ENCODE measurements around the gene SEPHS2. TPM values are rescaled to one million over a fixed set of nuclear protein-coding genes. Genes with fewer than 3 reads are reported as not detected.
"Not testable (repeated sequence)": the region's sequence is repeated elsewhere in the genome, so short reads cannot be mapped to it uniquely, and the experiment has no call there.

The SEPHS2 gene
- total RNA-seq, 1 donor from 2014 or later: 9.0 TPM

DNA sequence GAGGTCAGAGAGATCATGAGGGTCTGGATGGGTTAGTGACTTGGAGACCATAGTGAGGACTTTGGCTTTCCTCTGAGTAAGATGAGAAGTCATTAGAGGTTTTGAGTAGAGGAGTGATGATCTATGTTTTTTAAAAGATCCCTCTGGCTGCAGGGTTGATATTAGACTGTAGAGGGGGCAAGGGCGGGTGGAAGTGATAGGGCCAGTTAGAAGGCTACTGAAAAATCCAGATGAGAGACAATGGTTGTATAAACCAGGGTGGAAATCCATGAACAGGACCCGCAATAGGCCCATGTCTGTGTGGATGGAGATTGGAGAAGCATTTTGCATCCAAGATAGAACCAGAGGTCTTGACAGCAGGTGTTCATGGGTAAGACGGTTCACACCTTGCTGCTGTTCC lies 36.7 kb upstream of the SEPHS2 start:
- TF ChIP-seq EZH2 (IDR thresholded peaks at IDR 0.05): no peak
- TF ChIP-seq, protein P1, sequence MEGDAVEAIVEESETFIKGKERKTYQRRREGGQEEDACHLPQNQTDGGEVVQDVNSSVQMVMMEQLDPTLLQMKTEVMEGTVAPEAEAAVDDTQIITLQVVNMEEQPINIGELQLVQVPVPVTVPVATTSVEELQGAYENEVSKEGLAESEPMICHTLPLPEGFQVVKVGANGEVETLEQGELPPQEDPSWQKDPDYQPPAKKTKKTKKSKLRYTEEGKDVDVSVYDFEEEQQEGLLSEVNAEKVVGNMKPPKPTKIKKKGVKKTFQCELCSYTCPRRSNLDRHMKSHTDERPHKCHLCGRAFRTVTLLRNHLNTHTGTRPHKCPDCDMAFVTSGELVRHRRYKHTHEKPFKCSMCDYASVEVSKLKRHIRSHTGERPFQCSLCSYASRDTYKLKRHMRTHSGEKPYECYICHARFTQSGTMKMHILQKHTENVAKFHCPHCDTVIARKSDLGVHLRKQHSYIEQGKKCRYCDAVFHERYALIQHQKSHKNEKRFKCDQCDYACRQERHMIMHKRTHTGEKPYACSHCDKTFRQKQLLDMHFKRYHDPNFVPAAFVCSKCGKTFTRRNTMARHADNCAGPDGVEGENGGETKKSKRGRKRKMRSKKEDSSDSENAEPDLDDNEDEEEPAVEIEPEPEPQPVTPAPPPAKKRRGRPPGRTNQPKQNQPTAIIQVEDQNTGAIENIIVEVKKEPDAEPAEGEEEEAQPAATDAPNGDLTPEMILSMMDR (IDR thresholded peaks at IDR 0.05): peak; percentile 7
- H3K27me3 Mint-ChIP-seq (ENCODE audit: insufficient read depth, low read depth): peaks cover 19% of the 10 kb centered on the region
- no peaks in the 10 kb centered on the region for H3K36me3 Mint-ChIP-seq
- H3K79me2 ChIP-seq (ENCODE audit: low read depth): no peaks in the 10 kb centered on the region
- H2AFZ ChIP-seq (replicated peaks): no peak overlapping the region
- no peak overlapping the region for H3K4me3 Mint-ChIP-seq
- no peak overlapping the region for H3K27ac ChIP-seq
- no peaks in the 10 kb centered on the region for H3K9me3 ChIP-seq (ENCODE audit: low read depth)
- no peaks in the 10 kb centered on the region for H3K9me3 Mint-ChIP-seq
- no peaks in the 10 kb centered on the region for H3K27me3 ChIP-seq
- no peak overlapping the region for H3K27ac Mint-ChIP-seq
- no peak overlapping the region for H3K9ac ChIP-seq
- DNase-seq (ENCODE audit: low spot score): no peak
- no peaks in the 10 kb centered on the region for H3K36me3 ChIP-seq
- no peaks in the 10 kb centered on the region for H3F3A ChIP-seq (ENCODE audit: low read depth)
- H3K4me3 ChIP-seq: no peak overlapping the region
- H4K20me1 ChIP-seq (ENCODE audit: low read depth): no peaks in the 10 kb centered on the region
- H3K4me1 ChIP-seq: no peaks in the 10 kb centered on the region
- peaks cover 2% of the 10 kb centered on the region for H3K4me1 Mint-ChIP-seq
- H3K4me2 ChIP-seq: no peak overlapping the region

DNA sequence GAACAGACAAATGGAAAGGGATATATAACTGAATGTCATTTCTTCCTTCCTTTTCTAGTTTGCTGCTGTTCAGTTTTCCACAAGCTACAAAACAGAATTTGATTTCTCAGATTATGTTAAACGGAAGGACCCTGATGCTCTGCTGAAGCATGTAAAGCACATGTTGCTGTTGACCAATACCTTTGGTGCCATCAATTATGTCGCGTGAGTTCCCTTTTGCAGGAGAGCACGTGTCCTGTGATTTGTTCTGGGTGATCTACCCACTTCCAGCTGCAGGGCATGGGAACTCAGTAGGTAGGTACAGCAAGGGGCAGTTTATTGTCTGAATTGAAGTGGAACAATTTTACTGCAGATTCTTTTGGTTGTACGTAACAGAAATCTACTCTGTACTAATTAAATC lies 35.7 kb upstream of the SEPHS2 start:
- no peaks in the 10 kb centered on the region for H3K36me3 ChIP-seq
- no peaks in the 10 kb centered on the region for H4K20me1 ChIP-seq (ENCODE audit: low read depth)
- H3K9ac ChIP-seq: no peak overlapping the region
- H3K27ac Mint-ChIP-seq: no peak overlapping the region
- H3K27me3 Mint-ChIP-seq (ENCODE audit: insufficient read depth, low read depth): peaks cover 15% of the 10 kb centered on the region
- H3K27ac ChIP-seq: no peak overlapping the region
- no peaks in the 10 kb centered on the region for H3K36me3 Mint-ChIP-seq
- H3K4me1 ChIP-seq: no peaks in the 10 kb centered on the region
- no peaks in the 10 kb centered on the region for H3F3A ChIP-seq (ENCODE audit: low read depth)
- DNase-seq (ENCODE audit: low spot score): no peak
- TF ChIP-seq, protein P1 (IDR thresholded peaks at IDR 0.05): no peak
- TF ChIP-seq EZH2 (IDR thresholded peaks at IDR 0.05) (no peak), EZH2phosphoT487 (IDR thresholded peaks at IDR 0.05) (no peak)
- H3K4me3 ChIP-seq: no peak overlapping the region
- H3K4me3 Mint-ChIP-seq: no peak overlapping the region
- no peak overlapping the region for H3K4me2 ChIP-seq
- H3K79me2 ChIP-seq (ENCODE audit: low read depth): no peaks in the 10 kb centered on the region
- no peaks in the 10 kb centered on the region for H3K9me3 Mint-ChIP-seq
- H3K4me1 Mint-ChIP-seq: peaks cover 2% of the 10 kb centered on the region
- H3K27me3 ChIP-seq: no peaks in the 10 kb centered on the region
- no peaks in the 10 kb centered on the region for H3K9me3 ChIP-seq (ENCODE audit: low read depth)
- no peak overlapping the region for H2AFZ ChIP-seq (replicated peaks)

DNA sequence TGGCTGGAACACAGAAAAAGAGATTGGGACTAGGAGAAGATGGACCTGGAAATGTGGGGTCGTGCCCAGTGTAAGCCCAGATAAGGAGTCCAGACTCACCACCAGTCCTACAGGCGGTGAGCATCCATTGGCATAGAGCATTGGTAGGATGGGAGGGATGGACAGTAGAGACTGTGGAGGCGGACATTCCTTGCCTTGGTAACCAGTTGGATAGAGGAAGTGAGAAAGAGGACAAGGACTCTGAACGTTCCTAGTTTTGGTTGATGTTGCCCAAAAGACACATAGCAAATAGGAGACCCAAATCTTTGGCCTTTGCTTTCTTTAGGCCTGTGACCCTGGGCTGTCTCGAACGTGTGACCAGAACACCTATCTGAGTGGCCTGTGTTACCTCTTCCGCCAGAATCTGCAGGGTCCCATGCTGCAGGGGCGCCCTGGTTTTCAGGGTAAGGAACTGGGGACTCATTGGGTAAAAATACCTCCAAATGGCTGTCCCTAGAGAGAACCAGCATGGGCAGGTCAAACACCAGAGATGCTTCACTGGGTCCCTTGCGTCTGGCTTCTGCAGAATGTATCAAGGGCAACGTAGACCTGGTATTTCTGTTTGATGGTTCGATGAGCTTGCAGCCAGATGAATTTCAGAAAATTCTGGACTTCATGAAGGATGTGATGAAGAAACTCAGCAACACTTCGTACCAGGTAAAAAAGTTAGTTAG lies 33.2 kb upstream of the SEPHS2 start:
- H3K79me2 ChIP-seq (ENCODE audit: low read depth): no peaks in the 10 kb centered on the region
- H3K36me3 Mint-ChIP-seq: no peaks in the 10 kb centered on the region
- no peak for DNase-seq (ENCODE audit: low spot score)

DNA sequence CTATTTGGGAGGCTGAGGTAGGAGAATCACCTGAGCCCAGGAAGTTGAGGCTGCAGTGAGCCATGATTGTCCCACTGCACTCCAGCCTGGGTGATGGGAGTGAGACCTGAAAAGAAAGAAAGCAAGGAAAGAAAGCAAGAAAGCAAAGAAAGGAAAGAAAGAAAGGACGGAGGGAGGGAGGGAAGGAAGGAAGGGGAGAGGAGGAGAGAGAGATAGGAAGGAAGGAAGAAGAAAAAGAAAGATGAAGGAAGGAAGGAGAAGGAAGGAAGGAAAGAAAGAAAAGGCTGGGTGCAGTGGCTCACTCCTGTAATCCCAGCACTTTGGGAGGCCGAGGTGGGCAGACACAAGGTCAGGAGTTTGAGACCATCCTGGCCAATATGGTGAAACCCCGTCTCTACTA lies 32.1 kb upstream of the SEPHS2 start:
- not testable (repeated sequence) for H3K9ac ChIP-seq; H3K79me2 ChIP-seq (ENCODE audit: low read depth); H3F3A ChIP-seq (ENCODE audit: low read depth); H3K27ac ChIP-seq; H3K4me3 Mint-ChIP-seq; H2AFZ ChIP-seq (replicated peaks); H3K27me3 Mint-ChIP-seq (ENCODE audit: insufficient read depth, low read depth); H3K36me3 Mint-ChIP-seq; H3K9me3 ChIP-seq (ENCODE audit: low read depth); DNase-seq (ENCODE audit: low spot score); H3K4me1 ChIP-seq; H3K36me3 ChIP-seq; H4K20me1 ChIP-seq (ENCODE audit: low read depth); H3K4me2 ChIP-seq; H3K4me3 ChIP-seq; H3K9me3 Mint-ChIP-seq; H3K4me1 Mint-ChIP-seq; H3K27me3 ChIP-seq
- peak overlapping the region; percentile 12 for H3K27ac Mint-ChIP-seq

More for the DNA sequence above, 33.2 kb upstream of the SEPHS2 start:
- Histone ChIP-seq H3K4me1 (no peaks in the 10 kb centered on the region), H3K27ac (no peak overlapping the region), H2AFZ (replicated peaks) (no peak overlapping the region), H4K20me1 (ENCODE audit: low read depth) (no peaks in the 10 kb centered on the region), H3K9ac (no peak overlapping the region), H3K36me3 (no peaks in the 10 kb centered on the region), H3K4me3 (no peak overlapping the region), H3K9me3 (ENCODE audit: low read depth) (no peaks in the 10 kb centered on the region), H3K27me3 (no peaks in the 10 kb centered on the region), H3K4me2 (no peak overlapping the region), H3F3A (ENCODE audit: low read depth) (no peaks in the 10 kb centered on the region)
- TF ChIP-seq EZH2phosphoT487 (IDR thresholded peaks at IDR 0.05) (no peak), EZH2 (IDR thresholded peaks at IDR 0.05) (no peak)
- TF ChIP-seq, protein P1 (IDR thresholded peaks at IDR 0.05): no peak
- Mint-ChIP-seq H3K4me1 (no peaks in the 10 kb centered on the region), H3K27me3 (ENCODE audit: insufficient read depth, low read depth) (peaks cover 12% of the 10 kb centered on the region), H3K27ac (no peak overlapping the region), H3K9me3 (no peaks in the 10 kb centered on the region), H3K4me3 (no peak overlapping the region)
